GM19395 (cell line): ENCODE results near the gene ZNF577.
"Not testable (repeated sequence)": the region's sequence is repeated elsewhere in the genome, so short reads cannot be mapped to it uniquely, and the experiment has no call there.

ENCODE experiments used
- ATAC-seq: cut with Tn5 transposase; IDR thresholded peaks from one replicate; pipeline ENCODE4 v1.9.1; 2021; ENCODE audit warnings: mild to moderate bottlenecking, moderate library complexity; ENCODE audit not compliant: unreplicated experiment

Gene ZNF577

GRCh38 chr19:51887522-51888498, at the start of gene ZNF577:
Gene ZNF577, minus strand, starts transcription at chr19:51887951. Its CDS starts 7,569 bp downstream, at chr19:51880382.
- ATAC-seq = no peak

- ATAC-seq = no peak
Observed at GRCh38 chr19:51931921-51932320, 44.2 kb upstream of the ZNF577 start.

DNA sequence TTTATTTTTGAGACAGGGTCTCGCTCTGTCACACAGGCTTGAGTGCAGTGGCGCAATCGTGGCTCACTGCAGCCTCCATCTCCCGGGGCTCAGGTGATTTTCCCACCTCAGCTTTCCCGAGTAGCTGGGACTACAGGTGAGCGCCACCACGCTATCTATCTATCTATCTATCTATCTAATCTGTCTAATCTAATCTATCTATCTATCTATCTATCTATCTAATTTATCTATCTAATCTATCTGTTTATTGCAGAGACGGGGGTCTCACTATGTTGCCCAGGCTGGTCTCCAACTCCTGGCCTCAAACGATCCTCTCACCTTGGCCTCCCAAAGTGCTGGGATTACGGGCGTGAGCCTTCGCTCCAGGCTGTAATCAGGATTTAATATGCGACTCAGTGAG, 40.1 kb upstream of the ZNF577 start:
- ATAC-seq = no peak

- peak; percentile 85 for ATAC-seq
Observed at GRCh38 chr19:51926784-51927741, 39.3 kb upstream of the ZNF577 start, which contains the start of gene ZNF613. Gene ZNF613, plus strand, starts transcription at chr19:51927472. Its CDS starts 8,749 bp downstream, at chr19:51936221.

DNA sequence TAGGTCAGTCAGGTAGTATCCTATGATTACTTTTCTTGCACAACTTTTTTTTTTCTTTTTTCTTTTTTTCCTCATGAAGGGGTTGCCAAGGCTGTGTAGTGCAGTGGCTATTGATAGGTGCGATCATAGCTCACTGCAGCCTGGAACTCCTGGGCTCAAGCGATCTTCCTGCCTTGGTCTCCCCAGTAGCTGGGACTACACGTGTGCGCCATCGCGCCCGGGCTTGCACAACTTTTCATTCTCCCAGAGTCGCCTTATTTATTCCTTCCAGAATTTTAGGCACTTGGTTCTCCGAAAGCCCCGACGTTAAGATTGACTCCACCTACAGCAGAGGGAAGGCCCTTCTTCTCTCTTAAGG, 38.7 kb upstream of the ZNF577 start:
- ATAC-seq = no peak

- no peak for ATAC-seq
Observed at GRCh38 chr19:51921949-51922348, 34.2 kb upstream of the ZNF577 start.

DNA sequence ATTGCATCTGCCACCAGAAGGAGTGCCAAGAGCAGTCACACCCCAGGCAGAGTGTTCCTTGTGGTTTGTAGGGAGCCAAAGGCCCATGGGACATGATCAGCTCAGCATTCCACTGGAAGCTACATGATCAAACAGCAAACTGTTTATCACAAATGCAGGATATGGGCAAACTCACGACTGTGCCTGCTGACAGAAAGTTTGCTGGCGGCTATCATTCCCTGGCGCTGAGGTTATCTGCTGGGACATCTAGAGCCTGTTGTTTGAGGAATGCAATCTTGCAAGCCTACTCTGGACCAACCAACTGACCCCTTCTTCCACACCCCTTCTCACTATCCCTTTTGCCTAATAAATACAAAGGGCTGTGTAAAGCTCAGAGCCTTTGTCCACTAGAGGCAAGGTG, 31.9 kb upstream of the ZNF577 start:
- no peak for ATAC-seq

DNA sequence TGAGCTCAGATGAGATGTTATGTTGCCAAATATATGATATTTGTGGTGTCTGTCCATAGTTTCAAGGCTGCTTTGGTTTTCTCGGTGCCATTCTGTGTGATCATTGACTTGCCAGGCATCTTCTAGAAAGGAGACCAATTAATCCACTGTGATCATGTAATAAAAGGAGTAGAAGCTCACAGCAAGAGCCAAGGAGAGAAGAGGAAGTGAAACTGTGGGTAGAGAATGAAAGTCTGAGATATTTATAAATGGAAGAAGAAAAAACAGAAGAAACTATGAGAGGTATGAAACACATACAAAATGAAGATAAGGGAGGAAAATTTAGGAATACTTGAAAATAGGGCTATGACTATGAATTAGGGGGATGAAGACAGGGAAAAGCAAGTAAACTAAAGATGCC, 28.4 kb upstream of the ZNF577 start:
- no peak for ATAC-seq

DNA sequence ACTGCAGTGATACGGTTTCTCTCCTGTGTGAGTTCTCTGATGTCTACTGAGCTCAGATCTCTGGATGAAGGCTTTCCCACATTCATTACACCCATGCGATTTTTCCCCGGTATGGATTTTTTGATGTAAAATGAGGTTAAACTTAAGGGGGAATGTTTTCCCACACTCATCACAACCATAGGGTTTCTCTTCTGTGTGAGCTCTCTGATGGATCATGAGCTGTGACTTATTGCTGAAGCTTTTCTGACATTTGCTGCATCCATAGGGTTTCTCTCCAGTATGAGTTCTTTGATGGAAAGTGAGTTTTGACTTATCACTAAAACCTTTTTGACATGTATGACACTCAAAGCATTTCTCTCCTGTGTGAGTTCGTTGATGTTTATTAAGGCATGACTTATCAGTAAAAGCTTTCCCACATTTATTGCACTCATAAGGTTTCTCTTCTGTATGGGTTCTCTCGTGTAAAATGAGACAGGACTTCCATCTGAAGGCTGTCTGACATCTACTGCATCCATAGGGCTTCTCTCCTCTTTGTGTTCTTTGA, 27.6 kb upstream of the ZNF577 start:
- ATAC-seq = no peak

DNA sequence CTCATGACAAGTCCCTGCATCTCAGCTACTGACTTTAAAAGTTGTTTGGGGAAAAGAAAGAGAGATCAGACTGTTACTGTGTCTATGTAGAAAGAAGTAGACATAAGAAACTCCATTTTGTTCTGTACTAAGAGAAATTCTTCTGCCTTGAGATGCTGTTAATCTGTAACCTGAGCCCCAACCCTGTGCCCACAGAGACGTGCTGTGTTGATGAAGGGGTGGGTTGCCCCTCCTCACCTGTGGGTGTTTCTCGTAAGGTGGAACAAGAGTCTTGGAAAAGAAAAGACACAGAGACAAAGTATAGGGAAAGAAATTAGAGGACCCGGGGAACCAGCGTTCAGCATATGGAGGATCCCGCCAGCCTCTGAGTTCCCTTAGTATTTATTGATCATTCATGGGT, 20.2 kb upstream of the ZNF577 start:
- ATAC-seq = not testable (repeated sequence)

- ATAC-seq = not testable (repeated sequence)
Observed at GRCh38 chr19:51906108-51906507, 18.4 kb upstream of the ZNF577 start.

DNA sequence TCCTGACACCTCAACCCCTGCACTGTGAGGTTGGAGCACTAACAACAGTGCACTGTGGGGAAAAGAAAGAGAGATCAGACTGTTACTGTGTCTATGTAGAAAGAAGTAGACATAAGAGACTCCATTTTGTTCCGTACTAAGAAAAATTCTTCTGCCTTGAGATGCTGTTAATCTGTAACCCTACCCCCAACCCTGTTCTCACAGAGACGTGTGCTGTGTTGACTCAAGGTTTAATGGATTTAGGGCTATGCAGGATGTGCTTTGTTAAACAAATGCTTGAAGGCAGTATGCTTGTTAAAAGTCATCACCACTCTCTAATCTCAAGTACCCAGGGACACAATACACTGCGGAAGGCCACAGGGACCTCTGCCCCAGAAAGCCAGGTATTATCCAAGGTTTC, 17.9 kb upstream of the ZNF577 start:
- ATAC-seq = not testable (repeated sequence)

DNA sequence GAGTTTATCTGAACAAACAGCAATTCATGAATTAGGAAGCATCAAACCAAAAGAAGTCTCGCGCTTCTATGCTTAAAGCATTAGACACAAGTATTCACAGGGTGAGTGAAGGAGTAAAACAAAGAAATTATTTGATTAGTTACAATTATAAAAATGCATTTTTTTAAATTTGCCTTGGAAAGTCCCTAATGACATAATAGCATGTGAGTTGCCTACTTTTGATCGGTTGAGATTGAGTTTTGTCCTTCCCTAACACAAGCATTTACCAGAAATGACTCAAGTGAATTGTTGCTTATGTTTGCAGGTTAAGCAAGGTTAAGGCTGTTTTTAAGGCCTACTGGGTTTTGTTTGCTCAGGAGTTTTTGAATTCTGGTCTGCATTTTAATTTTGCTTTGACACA, 17.5 kb upstream of the ZNF577 start:
- ATAC-seq = peak; percentile 14

DNA sequence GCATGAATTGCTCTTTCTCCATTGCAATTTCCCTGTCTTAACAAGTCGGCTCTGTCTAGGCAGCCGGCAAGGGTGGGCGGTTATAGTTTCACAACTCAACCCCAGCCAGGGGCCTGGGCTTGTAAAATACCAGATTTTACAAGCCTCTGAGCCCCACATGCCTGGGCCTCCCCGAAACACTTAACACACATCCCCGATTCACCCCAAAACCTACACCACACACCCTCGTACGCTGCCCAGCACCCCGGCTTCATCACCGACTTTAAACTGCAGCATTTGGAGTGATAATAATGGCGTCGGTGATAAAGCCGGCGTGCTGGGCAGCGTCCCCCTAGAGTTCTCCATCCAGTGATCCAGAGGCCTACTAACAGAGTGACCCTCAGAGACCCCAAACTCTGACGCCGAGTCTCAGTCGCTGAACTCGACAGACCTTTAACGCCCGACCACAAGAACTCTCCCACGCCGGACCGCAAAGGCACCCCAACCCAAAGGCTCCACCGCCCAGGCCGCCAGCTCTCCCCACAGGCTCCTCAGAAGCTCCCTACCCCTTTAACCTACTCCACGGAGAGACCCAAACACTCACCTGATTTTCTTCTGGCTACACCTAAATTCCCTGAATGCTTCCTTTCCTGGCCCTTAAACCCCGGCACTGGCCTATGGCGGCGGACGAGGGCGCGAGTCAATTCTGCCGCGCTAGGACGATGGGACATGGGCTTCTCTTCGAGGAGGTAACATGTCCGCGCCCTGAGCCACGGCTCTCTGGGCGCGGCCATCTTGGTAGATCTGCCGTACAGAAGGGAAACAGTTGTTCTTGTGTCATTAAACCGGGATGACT, 16.8 kb upstream of the ZNF577 start, which contains the start of gene ZNF649:
Gene ZNF649 (minus strand): TSS at position 687 of the 835 bp plus-strand sequence. CDS start 4,910 bp downstream, outside the sequence.
- peak; percentile 72 for ATAC-seq

GRCh38 chr19:51903192-51903591, 15.4 kb upstream of the ZNF577 start:
- no peak for ATAC-seq

DNA sequence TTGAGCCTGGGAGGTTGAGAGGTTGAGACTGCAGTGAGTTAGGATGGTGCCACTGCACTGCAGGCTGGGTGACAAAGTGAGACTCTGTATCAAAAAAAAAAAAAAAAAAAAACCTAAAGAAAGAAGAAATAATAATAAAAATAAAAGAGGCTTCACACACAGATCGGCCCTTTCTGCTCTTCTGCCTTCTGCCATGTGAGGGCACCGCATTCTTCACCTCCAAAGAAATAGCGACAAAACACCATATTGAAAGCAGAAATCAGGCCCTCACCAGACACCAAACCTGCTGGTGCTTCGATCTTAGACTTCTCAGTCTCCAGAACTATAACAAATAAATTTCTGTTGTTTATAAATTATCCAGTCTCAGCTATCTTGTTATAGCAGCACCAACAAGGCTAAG, 14.1 kb upstream of the ZNF577 start:
- no peak for ATAC-seq

DNA sequence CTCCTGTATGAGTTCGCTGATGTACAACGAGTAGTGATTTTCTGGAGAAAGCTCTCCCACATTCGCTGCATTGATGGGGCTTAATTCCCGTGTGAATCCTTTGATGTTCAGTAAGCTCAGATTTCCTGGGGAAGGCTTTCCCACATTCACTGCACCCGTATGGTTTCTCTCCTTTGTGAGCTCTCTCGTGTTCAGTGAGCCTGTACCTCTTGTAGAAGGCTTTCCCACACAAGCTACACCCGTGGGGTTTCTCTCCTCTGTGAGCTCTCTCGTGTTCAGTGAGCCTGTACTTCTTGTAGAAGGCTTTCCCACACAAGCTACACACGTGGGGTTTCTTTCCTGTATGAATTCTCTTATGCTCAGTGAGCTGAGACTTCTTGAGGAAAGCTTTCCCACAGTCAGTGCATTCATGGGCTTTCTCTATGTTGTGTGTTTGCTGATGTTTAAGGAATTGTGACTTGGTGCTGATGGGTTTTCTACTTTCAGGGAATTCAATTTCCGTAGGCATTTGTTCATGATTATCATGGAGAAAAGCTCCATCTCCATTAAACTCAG, 3.5 kb upstream of the ZNF577 start:
- no peak for ATAC-seq

DNA sequence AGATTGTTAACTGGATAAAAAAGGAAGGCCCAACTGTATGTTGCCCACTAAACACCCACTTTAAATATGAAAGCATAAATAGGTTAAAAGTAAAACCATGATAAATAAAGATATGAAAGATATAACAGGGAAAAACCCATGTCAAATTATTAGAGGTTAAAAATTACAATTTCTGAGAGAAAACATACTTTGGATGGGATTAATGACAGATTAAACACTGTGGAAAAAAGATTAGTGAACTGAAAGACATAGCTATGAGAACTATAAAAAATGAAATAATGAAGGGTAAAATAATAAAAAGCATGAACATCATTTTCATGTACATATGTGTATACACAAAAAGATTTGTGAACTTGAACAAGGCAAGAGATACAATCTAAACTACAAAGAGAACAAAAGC, 2.2 kb upstream of the ZNF577 start:
- ATAC-seq = no peak

- no peak for ATAC-seq
Observed at GRCh38 chr19:51884713-51885112, 3.0 kb downstream of the ZNF577 start.

DNA sequence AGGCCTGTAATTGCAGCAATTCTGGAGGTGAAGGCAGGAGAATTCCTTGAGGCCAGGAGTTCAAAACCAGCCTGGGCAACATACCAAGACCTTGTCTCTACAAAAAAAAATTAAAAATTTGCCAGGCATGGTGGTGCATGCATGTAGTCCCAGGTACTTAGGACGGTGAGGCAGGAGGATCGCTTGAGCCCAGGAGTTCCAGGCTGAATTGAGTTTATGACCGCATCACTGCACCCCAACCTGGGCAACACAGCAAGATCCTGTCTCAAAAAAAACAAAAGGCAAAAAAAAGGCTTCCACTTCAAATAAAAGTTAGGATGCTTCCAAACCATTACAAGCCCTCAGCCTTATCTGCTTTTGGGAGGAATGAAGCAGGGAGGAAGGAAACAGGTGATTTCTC, 5.2 kb downstream of the ZNF577 start:
- ATAC-seq = no peak
